Right kidney (tissue), 1 donor: ENCODE measurements around the gene ENOX1.

ENCODE experiments used
- DNase-seq: peaks from one replicate; pipeline ENCODE4 v3.0.0-alpha.2; 2016

Gene ENOX1

GRCh38 chr13:43484432-43485225, 302.1 kb downstream of the ENOX1 start:
- no peak for DNase-seq

- no peak for DNase-seq
Observed at GRCh38 chr13:43483930-43484329, 302.8 kb downstream of the ENOX1 start.

GRCh38 chr13:43482641-43483040, 304.1 kb downstream of the ENOX1 start:
- DNase-seq: no peak

- DNase-seq: no peak
Observed at GRCh38 chr13:43482026-43482425, 304.7 kb downstream of the ENOX1 start.

GRCh38 chr13:43478902-43479301, 307.9 kb downstream of the ENOX1 start:
- DNase-seq: no peak

- no peak for DNase-seq
Observed at GRCh38 chr13:43478211-43478610, 308.6 kb downstream of the ENOX1 start.

GRCh38 chr13:43475140-43475539, 311.6 kb downstream of the ENOX1 start:
- no peak for DNase-seq

GRCh38 chr13:43473437-43473836, 313.3 kb downstream of the ENOX1 start:
- DNase-seq: no peak

GRCh38 chr13:43472980-43473379, 313.8 kb downstream of the ENOX1 start:
- DNase-seq: no peak

- DNase-seq: no peak
Observed at GRCh38 chr13:43472339-43472738, 314.4 kb downstream of the ENOX1 start.

GRCh38 chr13:43470610-43471009, 316.2 kb downstream of the ENOX1 start:
- DNase-seq: no peak

- DNase-seq: no peak
Observed at GRCh38 chr13:43469791-43470190, 317.0 kb downstream of the ENOX1 start.

GRCh38 chr13:43464578-43465264, 322.1 kb downstream of the ENOX1 start:
- no peak for DNase-seq

GRCh38 chr13:43448605-43449336, 338.0 kb downstream of the ENOX1 start:
- no peak for DNase-seq

GRCh38 chr13:43446126-43446525, 340.6 kb downstream of the ENOX1 start:
- DNase-seq: no peak

GRCh38 chr13:43445668-43446067, 341.1 kb downstream of the ENOX1 start:
- no peak for DNase-seq

- DNase-seq: no peak
Observed at GRCh38 chr13:43444081-43444480, 342.7 kb downstream of the ENOX1 start.

- no peak for DNase-seq
Observed at GRCh38 chr13:43441899-43442499, 344.8 kb downstream of the ENOX1 start.

GRCh38 chr13:43441464-43441863, 345.3 kb downstream of the ENOX1 start:
- no peak for DNase-seq

- no peak for DNase-seq
Observed at GRCh38 chr13:43434191-43434590, 352.6 kb downstream of the ENOX1 start.

- DNase-seq: no peak
Observed at GRCh38 chr13:43433691-43434141, 353.1 kb downstream of the ENOX1 start.

- no peak for DNase-seq
Observed at GRCh38 chr13:43432958-43433357, 353.8 kb downstream of the ENOX1 start.

- DNase-seq: no peak
Observed at GRCh38 chr13:43431841-43432240, 354.9 kb downstream of the ENOX1 start.
